Measurements from ENCODE around the gene RYR2. TPM values are rescaled to one million over a fixed set of nuclear protein-coding genes. Genes with fewer than 3 reads are reported as not detected.

The RYR2 gene
- polyA plus RNA-seq, 2 of the 4 experiments (the other 2 are of a cell fraction): 0.06 TPM; not detected in 1

DNA sequence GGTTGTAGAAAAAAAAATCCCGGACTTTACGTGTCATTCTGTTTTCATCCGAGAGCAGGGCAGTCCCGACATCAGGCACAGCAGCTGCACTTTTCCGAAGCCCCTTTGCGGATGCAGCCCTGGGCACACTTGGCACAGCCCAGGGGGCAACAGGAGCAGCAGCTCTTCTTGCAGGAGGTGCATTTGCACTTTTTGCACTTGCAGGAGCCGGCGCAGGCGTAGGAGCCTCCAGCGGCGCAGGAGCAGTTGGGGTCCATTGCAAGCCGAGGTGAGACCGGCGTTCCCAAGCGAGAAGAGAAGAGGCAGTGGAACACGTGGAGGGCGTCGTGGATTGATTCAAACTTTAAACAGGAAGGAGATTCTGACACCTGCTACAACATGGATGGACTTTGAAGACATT lies 37.9 kb upstream of the RYR2 start, which contains the start of gene MT1HL1 (continued):
- TF ChIP-seq NPAS2 (CRISPR knock-in tag; IDR thresholded peaks at IDR 0.05; ENCODE audit: borderline replicate concordance) (no peak), KDM5A (IDR thresholded peaks at IDR 0.05) (no peak), ZC3H11A (IDR thresholded peaks at IDR 0.05) (no peak), EHMT2 (IDR thresholded peaks at IDR 0.05; ENCODE audit: low read depth) (no peak), ZFP36 (IDR thresholded peaks at IDR 0.05; ENCODE audit: borderline replicate concordance, partially characterized antibody) (no peak)

DNA sequence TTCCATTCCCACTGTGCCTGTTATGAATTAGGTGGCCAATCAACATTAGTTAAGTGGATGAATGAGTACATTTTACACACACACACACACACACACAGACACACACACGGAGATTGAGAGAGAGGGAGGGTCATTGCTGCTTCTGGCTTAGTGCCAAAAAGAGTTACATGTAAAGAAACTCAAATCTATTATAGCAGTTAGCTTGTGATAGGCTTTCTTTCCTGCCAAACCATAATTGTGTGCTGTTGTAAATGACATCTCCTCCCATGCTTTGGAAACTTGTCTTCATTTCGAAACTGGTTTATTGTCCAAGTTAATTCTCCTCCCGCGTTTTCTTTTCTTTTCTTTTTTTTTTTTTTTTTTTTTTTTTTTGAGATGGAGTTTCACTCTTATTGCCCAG lies 36.3 kb upstream of the RYR2 start:
- 49% methylated on average over 4 of the region's 4 CpGs for WGBS (ENCODE audit: missing lambda C conversion rate)
- H3K4me3 ChIP-seq: no peak overlapping the region
- H3K27ac ChIP-seq: no peak overlapping the region
- POLR2A ChIA-PET: no interaction called here
- CTCF ChIA-PET: no interaction called here
- DNase-seq (ENCODE audit: low read depth in 1 of 2, low spot score in 1 of 2) (no peak), FAIRE-seq (no peak), ATAC-seq (no peak)
- no peaks in the 10 kb centered on the region for H3K9me3 ChIP-seq
- no peaks in the 10 kb centered on the region for H3K4me1 ChIP-seq
- TF ChIP-seq HOXB13 (CRISPR knock-in tag; IDR thresholded peaks at IDR 0.05; ENCODE audit: low read depth) (no peak), RNF2 (IDR thresholded peaks at IDR 0.05; ENCODE audit: borderline replicate concordance, low read depth) (no peak), TP53 (CRISPR knock-in tag; IDR thresholded peaks at IDR 0.05) (no peak), EHF (CRISPR knock-in tag; IDR thresholded peaks at IDR 0.05) (no peak), JUNB (IDR thresholded peaks at IDR 0.05) (no peak), POLR2AphosphoS2 (conservative IDR thresholded peaks at IDR 0.05; ENCODE audit: low read length) (no peak), NFE2L2 (conservative IDR thresholded peaks at IDR 0.05; ENCODE audit: low read length) (no peak), JUN (IDR thresholded peaks at IDR 0.05) (no peak), ZFP36 (IDR thresholded peaks at IDR 0.05; ENCODE audit: borderline replicate concordance, partially characterized antibody) (no peak), RARB (CRISPR knock-in tag; IDR thresholded peaks at IDR 0.05) (no peak), FOSL2 (IDR thresholded peaks at IDR 0.05) (no peak), FOSL2 (CRISPR knock-in tag; IDR thresholded peaks at IDR 0.05) (no peak), ESRRA (IDR thresholded peaks at IDR 0.05; ENCODE audit: borderline replicate concordance, low read length) (no peak)
- TF ChIP-seq, protein P1, sequence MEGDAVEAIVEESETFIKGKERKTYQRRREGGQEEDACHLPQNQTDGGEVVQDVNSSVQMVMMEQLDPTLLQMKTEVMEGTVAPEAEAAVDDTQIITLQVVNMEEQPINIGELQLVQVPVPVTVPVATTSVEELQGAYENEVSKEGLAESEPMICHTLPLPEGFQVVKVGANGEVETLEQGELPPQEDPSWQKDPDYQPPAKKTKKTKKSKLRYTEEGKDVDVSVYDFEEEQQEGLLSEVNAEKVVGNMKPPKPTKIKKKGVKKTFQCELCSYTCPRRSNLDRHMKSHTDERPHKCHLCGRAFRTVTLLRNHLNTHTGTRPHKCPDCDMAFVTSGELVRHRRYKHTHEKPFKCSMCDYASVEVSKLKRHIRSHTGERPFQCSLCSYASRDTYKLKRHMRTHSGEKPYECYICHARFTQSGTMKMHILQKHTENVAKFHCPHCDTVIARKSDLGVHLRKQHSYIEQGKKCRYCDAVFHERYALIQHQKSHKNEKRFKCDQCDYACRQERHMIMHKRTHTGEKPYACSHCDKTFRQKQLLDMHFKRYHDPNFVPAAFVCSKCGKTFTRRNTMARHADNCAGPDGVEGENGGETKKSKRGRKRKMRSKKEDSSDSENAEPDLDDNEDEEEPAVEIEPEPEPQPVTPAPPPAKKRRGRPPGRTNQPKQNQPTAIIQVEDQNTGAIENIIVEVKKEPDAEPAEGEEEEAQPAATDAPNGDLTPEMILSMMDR (IDR thresholded peaks at IDR 0.05): no peak
- TF ChIP-seq, protein P2, sequence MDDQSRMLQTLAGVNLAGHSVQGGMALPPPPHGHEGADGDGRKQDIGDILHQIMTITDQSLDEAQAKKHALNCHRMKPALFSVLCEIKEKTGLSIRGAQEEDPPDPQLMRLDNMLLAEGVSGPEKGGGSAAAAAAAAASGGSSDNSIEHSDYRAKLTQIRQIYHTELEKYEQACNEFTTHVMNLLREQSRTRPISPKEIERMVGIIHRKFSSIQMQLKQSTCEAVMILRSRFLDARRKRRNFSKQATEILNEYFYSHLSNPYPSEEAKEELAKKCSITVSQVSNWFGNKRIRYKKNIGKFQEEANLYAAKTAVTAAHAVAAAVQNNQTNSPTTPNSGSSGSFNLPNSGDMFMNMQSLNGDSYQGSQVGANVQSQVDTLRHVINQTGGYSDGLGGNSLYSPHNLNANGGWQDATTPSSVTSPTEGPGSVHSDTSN (IDR thresholded peaks at IDR 0.05): no peak
- TF ChIP-seq, protein P3, sequence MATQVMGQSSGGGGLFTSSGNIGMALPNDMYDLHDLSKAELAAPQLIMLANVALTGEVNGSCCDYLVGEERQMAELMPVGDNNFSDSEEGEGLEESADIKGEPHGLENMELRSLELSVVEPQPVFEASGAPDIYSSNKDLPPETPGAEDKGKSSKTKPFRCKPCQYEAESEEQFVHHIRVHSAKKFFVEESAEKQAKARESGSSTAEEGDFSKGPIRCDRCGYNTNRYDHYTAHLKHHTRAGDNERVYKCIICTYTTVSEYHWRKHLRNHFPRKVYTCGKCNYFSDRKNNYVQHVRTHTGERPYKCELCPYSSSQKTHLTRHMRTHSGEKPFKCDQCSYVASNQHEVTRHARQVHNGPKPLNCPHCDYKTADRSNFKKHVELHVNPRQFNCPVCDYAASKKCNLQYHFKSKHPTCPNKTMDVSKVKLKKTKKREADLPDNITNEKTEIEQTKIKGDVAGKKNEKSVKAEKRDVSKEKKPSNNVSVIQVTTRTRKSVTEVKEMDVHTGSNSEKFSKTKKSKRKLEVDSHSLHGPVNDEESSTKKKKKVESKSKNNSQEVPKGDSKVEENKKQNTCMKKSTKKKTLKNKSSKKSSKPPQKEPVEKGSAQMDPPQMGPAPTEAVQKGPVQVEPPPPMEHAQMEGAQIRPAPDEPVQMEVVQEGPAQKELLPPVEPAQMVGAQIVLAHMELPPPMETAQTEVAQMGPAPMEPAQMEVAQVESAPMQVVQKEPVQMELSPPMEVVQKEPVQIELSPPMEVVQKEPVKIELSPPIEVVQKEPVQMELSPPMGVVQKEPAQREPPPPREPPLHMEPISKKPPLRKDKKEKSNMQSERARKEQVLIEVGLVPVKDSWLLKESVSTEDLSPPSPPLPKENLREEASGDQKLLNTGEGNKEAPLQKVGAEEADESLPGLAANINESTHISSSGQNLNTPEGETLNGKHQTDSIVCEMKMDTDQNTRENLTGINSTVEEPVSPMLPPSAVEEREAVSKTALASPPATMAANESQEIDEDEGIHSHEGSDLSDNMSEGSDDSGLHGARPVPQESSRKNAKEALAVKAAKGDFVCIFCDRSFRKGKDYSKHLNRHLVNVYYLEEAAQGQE (IDR thresholded peaks at IDR 0.05): no peak
- TF ChIP-seq, protein P4, sequence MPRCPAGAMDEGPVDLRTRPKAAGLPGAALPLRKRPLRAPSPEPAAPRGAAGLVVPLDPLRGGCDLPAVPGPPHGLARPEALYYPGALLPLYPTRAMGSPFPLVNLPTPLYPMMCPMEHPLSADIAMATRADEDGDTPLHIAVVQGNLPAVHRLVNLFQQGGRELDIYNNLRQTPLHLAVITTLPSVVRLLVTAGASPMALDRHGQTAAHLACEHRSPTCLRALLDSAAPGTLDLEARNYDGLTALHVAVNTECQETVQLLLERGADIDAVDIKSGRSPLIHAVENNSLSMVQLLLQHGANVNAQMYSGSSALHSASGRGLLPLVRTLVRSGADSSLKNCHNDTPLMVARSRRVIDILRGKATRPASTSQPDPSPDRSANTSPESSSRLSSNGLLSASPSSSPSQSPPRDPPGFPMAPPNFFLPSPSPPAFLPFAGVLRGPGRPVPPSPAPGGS (IDR thresholded peaks at IDR 0.05): no peak
- TF ChIP-seq, protein P5, sequence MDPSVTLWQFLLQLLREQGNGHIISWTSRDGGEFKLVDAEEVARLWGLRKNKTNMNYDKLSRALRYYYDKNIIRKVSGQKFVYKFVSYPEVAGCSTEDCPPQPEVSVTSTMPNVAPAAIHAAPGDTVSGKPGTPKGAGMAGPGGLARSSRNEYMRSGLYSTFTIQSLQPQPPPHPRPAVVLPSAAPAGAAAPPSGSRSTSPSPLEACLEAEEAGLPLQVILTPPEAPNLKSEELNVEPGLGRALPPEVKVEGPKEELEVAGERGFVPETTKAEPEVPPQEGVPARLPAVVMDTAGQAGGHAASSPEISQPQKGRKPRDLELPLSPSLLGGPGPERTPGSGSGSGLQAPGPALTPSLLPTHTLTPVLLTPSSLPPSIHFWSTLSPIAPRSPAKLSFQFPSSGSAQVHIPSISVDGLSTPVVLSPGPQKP (IDR thresholded peaks at IDR 0.05; ENCODE audit: low read depth, low read length): no peak
- no peak overlapping the region for H3K4me2 ChIP-seq

All from A549 (cell line).